Measurements from ENCODE around the gene PTPN13.

The PTPN13 gene

GRCh38 chr4:86737244-86737643 is 143.1 kb downstream of the PTPN13 start (continued):
- TF ChIP-seq PRDM4 (tag by site-specific recombination; IDR thresholded peaks at IDR 0.05) (no peak), ZNF514 (tag by site-specific recombination; IDR thresholded peaks at IDR 0.05) (no peak), AEBP2 (tag by site-specific recombination; IDR thresholded peaks at IDR 0.05; ENCODE audit: borderline replicate concordance) (no peak), ZNF624 (tag by site-specific recombination; IDR thresholded peaks at IDR 0.05) (no peak)

DNA sequence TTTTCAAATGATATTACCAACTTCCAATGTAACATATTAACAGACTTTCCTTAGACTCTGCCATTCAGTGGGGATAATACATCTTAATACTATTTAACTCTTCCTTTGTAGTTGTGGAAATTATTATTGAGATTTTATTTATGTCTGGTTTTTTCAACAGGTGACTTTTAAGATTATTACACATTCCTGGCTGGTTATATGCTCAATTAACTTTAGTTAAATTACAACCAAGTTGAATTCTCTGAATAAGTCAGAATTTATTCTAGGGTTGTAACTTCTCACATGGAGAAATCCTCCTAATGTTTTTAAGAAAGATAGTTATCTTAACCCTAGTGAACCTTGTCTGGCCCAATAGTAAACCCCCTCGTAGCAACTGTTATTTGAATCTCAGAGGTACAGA is 147.7 kb downstream of the PTPN13 start:
- H3K4me3 ChIP-seq (ENCODE audit: low read depth, low read length), result no peak overlapping the region
- H3K36me3 ChIP-seq (ENCODE audit: control insufficient read depth in 2 of 2, insufficient read depth in 1 of 2, low read length in 2 of 2), result peaks cover 4 to 63% of the 10 kb centered on the region in 2 experiments
- no peaks in the 10 kb centered on the region for H3K9me3 ChIP-seq (ENCODE audit: control insufficient read depth, insufficient read depth, low read depth, low read length)
- ChIA-PET POLR2A (no interaction called here), CTCF (no interaction called here)
- H3K4me1 ChIP-seq (ENCODE audit: control insufficient read depth, insufficient read depth, low read length), result no peaks in the 10 kb centered on the region
- TF ChIP-seq ZNF645 (tag by site-specific recombination; IDR thresholded peaks at IDR 0.05) (no peak), KLF7 (tag by site-specific recombination; IDR thresholded peaks at IDR 0.05; ENCODE audit: borderline replicate concordance) (no peak), ZBTB44 (tag by site-specific recombination; IDR thresholded peaks at IDR 0.05) (no peak), ZBTB21 (tag by site-specific recombination; IDR thresholded peaks at IDR 0.05) (no peak), GLI2 (tag by site-specific recombination; IDR thresholded peaks at IDR 0.05; ENCODE audit: borderline replicate concordance, low read depth) (no peak), ZBTB10 (tag by site-specific recombination; IDR thresholded peaks at IDR 0.05) (no peak), ZNF629 (tag by site-specific recombination; IDR thresholded peaks at IDR 0.05) (no peak), ZNF10 (tag by site-specific recombination; IDR thresholded peaks at IDR 0.05) (no peak), GLIS1 (tag by site-specific recombination; IDR thresholded peaks at IDR 0.05) (no peak)
- TF ChIP-seq, protein P1, sequence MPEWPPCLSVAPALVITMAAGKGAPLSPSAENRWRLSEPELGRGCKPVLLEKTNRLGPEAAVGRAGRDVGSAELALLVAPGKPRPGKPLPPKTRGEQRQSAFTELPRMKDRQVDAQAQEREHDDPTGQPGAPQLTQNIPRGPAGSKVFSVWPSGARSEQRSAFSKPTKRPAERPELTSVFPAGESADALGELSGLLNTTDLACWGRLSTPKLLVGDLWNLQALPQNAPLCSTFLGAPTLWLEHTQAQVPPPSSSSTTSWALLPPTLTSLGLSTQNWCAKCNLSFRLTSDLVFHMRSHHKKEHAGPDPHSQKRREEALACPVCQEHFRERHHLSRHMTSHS (tag by site-specific recombination; IDR thresholded peaks at IDR 0.05), result no peak
- no peak overlapping the region for H3K27ac ChIP-seq (ENCODE audit: extremely low read depth, low read depth, low read length)
